Vagina (tissue), 2 donors: Measurements from ENCODE around the gene TRIP4.

Experiments used
- POLR2A ChIP-seq, 2 donors: fragments of 450-650 bp; IDR thresholded peaks; one replicate each; pipeline ENCODE4 v1.6.1; 2017; ENCODE audit warnings: antibody characterized with exemption in 2 of 2, mild to moderate bottlenecking in 2 of 2, moderate library complexity in 2 of 2
- TF ChIP-seq, protein P1 (sequence below), 3 experiments: fragments of 450-650 bp in 2 of 3; fragments of 200-600 bp in 1 of 3; sonication (generic) in 1 of 3; IDR thresholded peaks; one replicate each; pipeline ENCODE4 v1.5.1; 2017 to 2019; ENCODE audit warnings: antibody characterized with exemption in 3 of 3, mild to moderate bottlenecking in 2 of 3, moderate library complexity in 2 of 3

DNA sequence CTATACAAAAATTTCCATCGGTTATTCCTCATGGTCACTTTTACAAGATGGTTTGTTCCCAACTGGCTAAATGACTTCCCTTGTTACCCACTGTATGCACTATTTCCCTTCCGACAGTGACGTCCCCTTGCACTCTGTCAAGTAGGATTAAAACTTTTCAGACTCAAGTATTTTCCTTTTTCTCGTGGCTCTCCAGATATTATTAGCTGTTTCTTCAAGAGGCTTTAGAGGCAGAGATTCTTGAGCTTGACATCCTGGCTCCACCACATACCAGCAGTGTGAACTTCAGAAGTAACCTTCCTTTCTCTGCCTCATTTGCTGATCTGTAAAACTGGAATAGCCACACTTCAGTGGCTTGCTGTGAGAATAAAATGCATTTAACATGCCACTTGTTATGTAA is 45.7 kb upstream of the TRIP4 start:
- no peak for TF ChIP-seq POLR2A (IDR thresholded peaks at IDR 0.05)
- TF ChIP-seq, protein P1, sequence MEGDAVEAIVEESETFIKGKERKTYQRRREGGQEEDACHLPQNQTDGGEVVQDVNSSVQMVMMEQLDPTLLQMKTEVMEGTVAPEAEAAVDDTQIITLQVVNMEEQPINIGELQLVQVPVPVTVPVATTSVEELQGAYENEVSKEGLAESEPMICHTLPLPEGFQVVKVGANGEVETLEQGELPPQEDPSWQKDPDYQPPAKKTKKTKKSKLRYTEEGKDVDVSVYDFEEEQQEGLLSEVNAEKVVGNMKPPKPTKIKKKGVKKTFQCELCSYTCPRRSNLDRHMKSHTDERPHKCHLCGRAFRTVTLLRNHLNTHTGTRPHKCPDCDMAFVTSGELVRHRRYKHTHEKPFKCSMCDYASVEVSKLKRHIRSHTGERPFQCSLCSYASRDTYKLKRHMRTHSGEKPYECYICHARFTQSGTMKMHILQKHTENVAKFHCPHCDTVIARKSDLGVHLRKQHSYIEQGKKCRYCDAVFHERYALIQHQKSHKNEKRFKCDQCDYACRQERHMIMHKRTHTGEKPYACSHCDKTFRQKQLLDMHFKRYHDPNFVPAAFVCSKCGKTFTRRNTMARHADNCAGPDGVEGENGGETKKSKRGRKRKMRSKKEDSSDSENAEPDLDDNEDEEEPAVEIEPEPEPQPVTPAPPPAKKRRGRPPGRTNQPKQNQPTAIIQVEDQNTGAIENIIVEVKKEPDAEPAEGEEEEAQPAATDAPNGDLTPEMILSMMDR (IDR thresholded peaks at IDR 0.05) = no peak
